Measurements from ENCODE around the gene RBBP8NL.

Gene RBBP8NL

DNA sequence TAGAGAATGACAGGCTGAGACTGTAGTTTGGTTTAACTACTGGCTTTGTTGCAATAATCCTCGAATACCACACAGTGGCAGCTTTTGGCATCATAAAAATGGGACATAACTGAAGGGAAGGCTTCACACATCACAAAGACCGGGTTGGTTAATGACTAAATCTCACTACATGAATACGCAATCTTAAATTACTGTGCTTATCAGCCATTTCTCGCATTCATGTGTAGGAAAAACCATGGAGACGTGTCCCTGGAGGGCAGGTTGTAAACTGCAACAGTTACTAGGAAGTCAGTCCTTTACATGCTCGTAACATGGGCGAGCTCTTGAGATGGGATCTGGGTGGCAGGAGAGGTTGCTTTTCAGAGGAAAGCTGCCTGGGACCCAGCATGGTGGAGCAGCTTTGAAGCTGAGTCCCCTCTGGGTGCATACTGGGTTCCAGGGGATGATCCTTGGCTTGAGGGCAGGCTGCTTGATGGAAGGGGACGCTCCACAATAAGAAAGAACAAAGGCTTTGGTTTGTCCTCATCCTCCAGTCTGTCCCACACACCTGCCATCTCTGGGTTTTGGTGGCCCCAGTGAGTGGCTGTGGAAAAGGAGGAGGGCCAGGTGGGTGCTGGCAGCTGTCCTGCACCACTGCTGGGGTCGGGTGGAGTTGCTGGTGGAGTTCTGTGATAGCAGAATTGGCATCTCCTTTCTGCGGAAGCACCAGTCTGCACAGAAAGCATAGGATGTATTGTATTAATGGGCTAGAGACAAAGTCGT is 38.3 kb downstream of the RBBP8NL start:
- TF ChIP-seq, protein P1, sequence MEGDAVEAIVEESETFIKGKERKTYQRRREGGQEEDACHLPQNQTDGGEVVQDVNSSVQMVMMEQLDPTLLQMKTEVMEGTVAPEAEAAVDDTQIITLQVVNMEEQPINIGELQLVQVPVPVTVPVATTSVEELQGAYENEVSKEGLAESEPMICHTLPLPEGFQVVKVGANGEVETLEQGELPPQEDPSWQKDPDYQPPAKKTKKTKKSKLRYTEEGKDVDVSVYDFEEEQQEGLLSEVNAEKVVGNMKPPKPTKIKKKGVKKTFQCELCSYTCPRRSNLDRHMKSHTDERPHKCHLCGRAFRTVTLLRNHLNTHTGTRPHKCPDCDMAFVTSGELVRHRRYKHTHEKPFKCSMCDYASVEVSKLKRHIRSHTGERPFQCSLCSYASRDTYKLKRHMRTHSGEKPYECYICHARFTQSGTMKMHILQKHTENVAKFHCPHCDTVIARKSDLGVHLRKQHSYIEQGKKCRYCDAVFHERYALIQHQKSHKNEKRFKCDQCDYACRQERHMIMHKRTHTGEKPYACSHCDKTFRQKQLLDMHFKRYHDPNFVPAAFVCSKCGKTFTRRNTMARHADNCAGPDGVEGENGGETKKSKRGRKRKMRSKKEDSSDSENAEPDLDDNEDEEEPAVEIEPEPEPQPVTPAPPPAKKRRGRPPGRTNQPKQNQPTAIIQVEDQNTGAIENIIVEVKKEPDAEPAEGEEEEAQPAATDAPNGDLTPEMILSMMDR (IDR thresholded peaks at IDR 0.05): no peak

DNA sequence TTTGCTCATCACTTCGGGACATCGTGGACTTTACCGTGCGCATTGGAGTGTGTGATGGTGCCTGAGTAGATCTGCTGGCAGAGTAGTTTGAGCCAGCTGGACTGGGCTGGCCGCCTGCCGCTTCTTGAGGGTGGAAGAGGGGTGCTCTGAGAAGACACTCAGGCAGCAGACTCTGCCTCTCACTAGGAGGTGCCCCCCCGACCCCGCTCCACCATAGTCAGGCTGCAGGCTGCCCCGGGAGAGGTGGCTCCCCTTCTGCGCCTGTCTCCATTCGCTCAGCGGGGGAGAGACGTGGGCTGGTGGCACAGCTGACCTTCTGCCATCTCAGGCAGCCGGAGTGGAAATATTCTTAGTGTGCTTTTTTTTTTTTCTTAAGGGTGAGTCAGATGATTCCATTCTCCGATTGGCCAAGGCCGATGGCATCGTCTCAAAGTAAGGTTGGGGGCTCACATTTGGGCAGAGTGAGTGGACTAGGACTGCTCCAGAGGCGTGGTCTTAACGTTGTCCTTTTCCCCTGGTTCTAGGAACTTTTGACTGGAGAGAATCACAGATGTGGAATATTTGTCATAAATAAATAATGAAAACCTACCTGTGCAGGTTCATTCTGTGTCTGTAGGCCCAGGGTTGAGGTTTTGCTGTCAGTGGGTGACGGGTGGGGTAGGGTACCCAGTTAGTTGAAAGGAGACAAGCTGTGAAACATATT is 39.3 kb downstream of the RBBP8NL start:
- TF ChIP-seq, protein P1 (IDR thresholded peaks at IDR 0.05): no peak

- TF ChIP-seq, protein P1 (IDR thresholded peaks at IDR 0.05): no peak
Measured at GRCh38 chr20:62387219-62387913, 40.0 kb downstream of the RBBP8NL start.

DNA sequence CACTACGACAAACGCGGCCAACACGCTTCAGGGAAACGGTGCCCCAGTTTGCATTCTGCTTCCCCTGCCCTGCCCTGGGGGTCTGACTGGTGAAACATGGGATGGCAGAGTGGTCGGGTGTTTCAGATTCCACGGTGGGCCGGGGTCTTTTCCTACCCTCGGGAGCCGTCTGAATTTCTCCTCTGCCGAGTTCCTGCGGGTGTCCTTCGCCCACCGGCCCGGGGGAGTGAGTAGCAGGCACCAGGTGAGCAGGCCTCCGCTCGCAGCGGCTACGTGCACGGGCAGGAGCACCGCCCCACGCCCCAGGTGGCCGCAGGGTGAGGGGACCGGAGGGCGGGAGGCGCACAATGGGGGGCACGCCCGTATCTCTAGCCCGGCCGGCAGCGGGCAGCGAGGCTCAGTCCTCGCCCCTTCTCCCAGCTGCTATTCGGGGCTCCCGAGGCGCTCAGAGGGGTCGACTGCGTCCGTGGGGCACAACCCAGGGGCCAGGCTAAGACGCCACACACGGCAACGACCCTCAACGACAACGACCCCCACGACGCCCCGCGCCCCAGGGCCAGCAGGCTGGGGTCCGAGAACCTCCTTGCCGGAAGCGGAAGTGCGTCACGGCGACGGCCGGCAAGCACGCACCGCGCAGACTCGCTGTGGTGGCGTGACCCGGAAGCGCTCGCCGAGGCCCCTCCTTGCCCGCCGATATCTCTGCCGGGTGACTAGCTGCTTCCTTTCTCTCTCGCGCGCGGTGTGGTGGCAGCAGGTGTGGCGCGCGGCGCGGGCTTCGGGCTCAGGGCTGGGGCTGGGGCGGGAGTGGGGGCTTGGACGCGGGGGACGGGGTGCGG is 40.7 kb downstream of the RBBP8NL start, which contains the start of gene RPS21:
Gene RPS21 (plus strand): TSS at position 721 of the 836 bp plus-strand sequence. CDS start 236 bp downstream, outside the sequence.
- TF ChIP-seq, protein P1 (IDR thresholded peaks at IDR 0.05): no peak

DNA sequence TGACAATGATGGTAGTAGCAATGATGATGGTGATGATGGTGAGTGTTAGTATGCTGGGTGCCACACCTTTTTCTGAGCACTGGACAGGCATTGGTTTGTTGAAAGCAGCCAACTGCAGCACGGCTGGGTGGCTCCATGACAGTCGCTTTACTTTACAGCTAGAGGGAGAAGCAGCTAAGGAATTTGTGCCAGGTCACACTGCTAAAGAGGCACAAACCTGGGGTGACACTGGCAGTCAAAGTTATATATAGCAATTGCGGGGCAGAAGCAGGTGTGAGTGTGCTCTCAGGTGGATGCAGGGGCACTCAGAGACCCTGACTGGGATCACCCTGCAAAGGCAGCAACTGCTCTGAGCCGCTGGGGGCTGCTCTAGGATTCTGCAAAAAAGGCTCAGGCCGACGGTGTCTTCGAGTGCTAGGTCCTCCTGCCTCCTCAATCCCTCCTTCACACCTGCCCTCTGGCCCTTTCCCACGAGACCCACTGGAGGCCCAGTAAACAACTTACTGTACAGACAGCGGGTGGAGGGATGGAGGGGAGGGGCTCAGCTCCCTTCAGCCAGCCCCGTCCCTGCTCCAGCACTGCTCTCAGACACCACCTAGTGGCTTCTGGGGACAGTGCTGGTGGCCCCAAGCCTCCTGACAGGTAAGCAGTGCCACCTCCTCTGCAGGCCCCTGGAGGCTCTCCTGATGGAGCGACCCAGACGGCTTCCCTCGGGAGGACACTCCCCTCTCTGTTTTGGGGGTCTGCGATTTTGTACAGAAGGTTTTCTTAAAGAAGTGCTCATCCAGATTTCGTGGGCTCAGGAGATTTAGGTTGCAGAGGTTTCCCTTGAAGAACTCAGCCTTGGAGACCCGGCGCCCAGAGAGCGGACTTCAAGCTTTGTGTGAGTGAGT is 44.8 kb downstream of the RBBP8NL start:
- TF ChIP-seq, protein P1 (IDR thresholded peaks at IDR 0.05): peak; percentile 94

DNA sequence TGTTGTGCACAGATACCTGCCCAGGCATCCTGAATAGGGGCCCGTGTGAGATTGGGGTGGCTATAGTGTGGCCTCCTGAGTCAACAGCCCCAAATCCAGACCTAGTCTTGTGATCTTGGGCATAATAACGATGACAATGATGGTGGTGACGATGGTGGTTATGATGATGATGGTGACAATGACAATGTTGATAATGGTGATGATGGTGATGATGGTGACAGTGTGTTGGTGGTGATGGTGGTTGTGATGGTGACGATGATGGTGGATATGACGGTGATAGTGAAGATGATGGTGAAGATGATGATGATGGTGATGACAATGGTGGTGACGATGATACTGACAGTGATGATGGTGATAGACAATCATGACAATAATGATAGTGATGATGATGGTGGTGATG is 45.5 kb downstream of the RBBP8NL start:
- TF ChIP-seq, protein P1 (IDR thresholded peaks at IDR 0.05): no peak

All from LNCAP (cell line).